ENCODE data around the gene NOTCH1.

NOTCH1 gene

DNA sequence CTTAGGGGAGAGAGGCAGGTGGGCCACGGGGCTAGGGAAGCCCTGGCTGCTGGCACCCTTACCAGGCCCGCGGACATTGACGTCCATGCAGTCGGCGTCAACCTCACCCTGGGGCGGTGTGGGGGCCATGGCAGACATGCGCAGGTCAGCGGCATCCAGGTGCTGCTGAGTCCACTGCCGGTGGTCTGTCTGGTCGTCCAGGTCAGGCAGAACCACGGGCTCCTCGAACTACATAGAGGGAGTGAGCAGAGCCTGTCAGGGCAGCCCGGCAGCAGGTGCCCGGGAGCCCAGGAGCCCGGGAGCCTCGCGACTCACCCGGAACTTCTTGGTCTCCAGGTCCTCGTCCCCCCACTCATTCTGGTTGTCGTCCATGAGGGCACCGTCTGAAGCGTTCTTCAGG lies 44.2 kb downstream of the NOTCH1 start:
- DNase-seq (ENCODE audit: low read depth in 2 of 2), result no peak

DNA sequence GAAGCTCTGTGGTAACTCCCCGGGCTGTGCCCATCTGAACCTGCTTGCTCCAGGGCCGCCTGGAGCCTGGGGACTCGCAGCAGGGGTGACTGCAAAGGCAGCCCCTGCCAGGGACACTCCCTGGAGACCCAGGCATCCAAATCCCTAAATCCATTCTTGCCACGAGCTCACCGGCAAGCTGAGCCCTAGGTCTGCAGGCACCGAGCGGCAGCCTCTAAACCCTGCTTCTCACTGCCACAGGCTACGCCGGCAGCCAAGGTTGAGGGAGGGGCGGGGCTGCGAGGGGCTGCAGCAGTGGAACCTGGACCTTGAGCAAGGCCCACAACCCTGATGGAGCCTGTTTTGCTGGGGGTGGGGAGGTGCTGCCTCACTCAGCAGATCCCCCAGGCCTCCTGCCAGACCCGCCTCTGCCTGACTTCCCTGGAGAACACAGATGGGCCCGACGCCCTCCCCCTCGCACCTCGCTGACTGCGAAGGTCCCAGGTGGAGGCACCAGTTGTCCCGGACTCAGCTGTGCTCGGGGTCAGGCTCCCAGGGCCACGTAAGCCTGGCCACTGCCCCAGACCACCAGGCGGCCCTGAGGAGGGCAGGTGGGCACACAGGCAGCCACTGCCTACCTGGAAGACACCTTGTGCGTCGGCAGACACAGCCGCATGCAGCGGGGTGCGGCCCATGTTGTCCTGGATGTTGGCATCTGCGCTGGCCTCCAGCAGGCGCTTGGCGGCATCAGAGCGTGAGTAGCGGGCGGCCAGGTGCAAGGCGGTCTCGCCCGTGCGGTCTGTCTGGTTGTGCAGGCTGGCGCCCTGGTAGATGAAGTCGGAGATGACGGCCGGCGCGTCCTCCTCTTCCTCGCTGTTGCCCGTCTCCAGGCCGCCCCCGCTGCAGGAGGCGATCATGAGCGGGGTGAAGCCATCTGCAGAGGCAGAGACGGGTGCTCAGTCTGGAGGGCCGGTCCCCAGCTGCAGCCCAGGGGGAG lies 45.6 kb downstream of the NOTCH1 start:
- no peak for DNase-seq (ENCODE audit: low read depth in 2 of 2)

GRCh38 chr9:136499071-136499934 lies 46.5 kb downstream of the NOTCH1 start:
- no peak for DNase-seq (ENCODE audit: low read depth in 2 of 2)

- no peak for DNase-seq (ENCODE audit: low read depth in 2 of 2)
Observed at GRCh38 chr9:136497916-136498695, 47.7 kb downstream of the NOTCH1 start.

- DNase-seq (ENCODE audit: low read depth in 2 of 2), result no peak
Observed at GRCh38 chr9:136496801-136497620, 48.8 kb downstream of the NOTCH1 start.

GRCh38 chr9:136496181-136496580 lies 49.7 kb downstream of the NOTCH1 start:
- no peak for DNase-seq (ENCODE audit: low read depth in 2 of 2)

GRCh38 chr9:136495238-136495800 lies 50.5 kb downstream of the NOTCH1 start:
- DNase-seq (ENCODE audit: low read depth in 2 of 2), result no peak

DNA sequence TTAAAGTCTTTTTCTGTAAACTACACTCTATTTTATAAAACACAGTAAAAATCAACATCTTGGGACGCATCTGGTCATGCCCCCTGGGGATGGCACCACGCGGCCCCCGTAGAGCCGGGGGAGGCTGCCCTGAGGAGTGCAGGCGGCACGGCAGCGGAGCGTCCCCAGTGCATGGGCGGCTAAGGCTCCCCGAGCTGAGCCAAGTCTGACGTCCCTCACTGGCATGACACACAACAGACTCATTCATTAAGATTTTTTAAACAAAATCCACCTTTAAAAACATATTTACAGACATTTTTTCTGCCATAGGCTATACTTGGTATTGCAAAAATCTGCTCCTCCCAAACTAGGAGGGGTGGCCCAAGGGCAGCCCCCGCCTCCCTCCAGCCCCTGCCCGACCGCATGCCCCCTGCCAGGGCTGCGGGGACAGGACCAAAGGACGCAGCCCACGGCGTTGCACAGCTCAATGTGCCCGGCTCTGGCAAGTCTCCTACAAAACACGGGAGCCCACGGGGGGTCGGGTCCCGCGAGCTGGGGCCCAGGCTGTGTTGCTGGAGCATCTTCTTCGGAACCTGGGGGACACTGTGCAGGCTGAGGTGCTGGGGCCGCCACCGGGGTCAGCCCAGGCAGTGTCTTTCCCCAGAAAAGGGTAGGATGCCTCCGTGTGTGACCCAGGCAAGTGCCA lies 51.2 kb downstream of the NOTCH1 start:
- DNase-seq (ENCODE audit: low read depth in 2 of 2), result no peak

- DNase-seq (ENCODE audit: low read depth in 2 of 2), result no peak
Observed at GRCh38 chr9:136494012-136494411, 51.8 kb downstream of the NOTCH1 start.

- DNase-seq (ENCODE audit: low read depth in 2 of 2), result no peak
Observed at GRCh38 chr9:136493567-136493971, 52.3 kb downstream of the NOTCH1 start.

GRCh38 chr9:136492978-136493522 lies 52.8 kb downstream of the NOTCH1 start:
- no peak for DNase-seq (ENCODE audit: low read depth in 2 of 2)

DNA sequence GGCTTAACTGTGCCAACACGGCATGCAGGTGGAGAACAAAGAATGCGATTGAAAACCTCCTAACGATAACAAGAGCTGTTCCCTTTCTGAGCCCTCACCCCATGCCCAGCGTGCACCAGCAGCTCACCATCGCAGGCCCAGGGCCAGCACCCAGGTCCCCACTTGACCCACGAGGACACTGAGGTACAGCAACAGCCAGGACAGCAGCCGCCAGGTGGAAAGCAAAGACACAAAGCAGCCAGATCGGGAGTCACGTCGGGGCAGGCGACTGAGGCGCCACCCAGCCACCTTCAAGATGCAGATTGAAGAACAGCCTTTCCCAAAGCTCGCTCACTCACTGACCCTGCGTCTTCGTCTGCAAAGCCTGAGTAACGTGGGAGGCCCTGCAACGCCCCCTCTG lies 56.1 kb downstream of the NOTCH1 start:
- no peak for DNase-seq (ENCODE audit: low read depth in 2 of 2)

GRCh38 chr9:136488247-136489214 lies 57.3 kb downstream of the NOTCH1 start:
- no peak for DNase-seq (ENCODE audit: low read depth in 2 of 2)

GRCh38 chr9:136487672-136488071 lies 58.2 kb downstream of the NOTCH1 start:
- no peak for DNase-seq (ENCODE audit: low read depth in 2 of 2)

DNA sequence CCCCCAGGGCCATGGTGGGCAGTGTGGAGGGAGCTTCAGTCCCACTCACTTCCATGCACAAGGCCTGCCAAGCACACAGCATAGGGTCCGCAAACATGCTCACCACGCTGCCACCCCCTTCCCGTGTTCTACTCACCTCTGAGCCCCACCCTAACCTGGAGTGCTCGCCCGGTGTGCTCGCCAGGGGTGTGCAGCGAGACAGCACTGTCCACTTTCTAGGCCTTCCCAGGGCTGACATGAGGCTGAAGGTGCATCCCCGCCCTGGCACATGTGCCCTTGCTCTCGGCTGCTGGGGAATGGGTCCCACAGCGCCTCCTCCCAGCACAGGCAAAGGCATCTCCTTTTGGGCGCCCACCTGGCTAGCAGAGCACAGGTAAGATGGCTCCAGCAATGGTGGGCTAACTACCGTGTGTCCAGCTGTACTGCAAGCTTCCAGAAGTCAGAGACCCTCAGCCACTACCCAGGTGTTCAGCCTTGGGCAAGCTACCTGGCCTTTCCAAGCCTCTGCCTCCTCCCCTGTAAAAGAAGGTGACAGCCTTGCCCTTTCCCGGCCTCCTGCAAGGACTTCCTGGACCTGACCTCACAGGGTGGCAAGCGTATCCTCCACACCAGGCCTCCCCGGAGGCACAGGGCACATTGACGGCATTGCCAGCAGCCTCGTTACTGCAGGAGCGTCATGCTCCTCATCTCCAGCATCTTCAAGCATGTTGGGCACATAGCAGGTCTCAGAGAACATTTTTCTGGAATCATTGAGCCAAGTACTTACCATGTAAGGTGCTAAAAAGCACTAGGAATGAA lies 58.8 kb downstream of the NOTCH1 start:
- no peak for DNase-seq (ENCODE audit: low read depth in 2 of 2)

- no peak for DNase-seq (ENCODE audit: low read depth in 2 of 2)
Observed at GRCh38 chr9:136486131-136486530, 59.7 kb downstream of the NOTCH1 start.
